OCI-LY3 (cell line): ENCODE measurements around the gene MAP1B.

Source experiments
- H2AFZ ChIP-seq: fragments of 200-600, 300-600 bp; shearing (Covaris generic); 2 replicates; pipeline ENCODE4 v1.6.0; 2014; ENCODE audit warnings: antibody characterized with exemption, low read depth, low read length
- H3K27ac ChIP-seq: fragments of 200-600, 300-600 bp; sonication (generic); 2 replicates; pipeline ENCODE4 v1.5.1; 2014; ENCODE audit warnings: mild to moderate bottlenecking, low read length, moderate library complexity, mixed read lengths
- H3K27me3 ChIP-seq: fragments of 200-600, 300-600 bp; sonication (generic); 2 replicates; pipeline ENCODE4 v1.6.1; 2014; ENCODE audit warnings: low read depth, low read length, mixed read lengths
- H3K36me3 ChIP-seq: fragments of 200-600, 300-600 bp; sonication (generic); replicated peaks from 2 replicates; pipeline ENCODE3; 2014; ENCODE audit warnings: low read depth, low read length, mixed read lengths
- H3K4me1 ChIP-seq: fragments of 300-600, 200-600 bp; sonication (generic); 2 replicates; pipeline ENCODE4 v1.6.1; 2014; ENCODE audit warnings: low read length, mixed read lengths
- H3K4me2 ChIP-seq: fragments of 200-600, 300-600 bp; sonication (generic); 2 replicates; pipeline ENCODE4 v1.6.1; 2014; ENCODE audit warnings: low read length, mixed read lengths
- H3K4me3 ChIP-seq: fragments of 300-600, 200-600 bp; sonication (generic); 2 replicates; pipeline ENCODE4 v1.5.1; 2014; ENCODE audit warnings: antibody characterized with exemption, mild to moderate bottlenecking, low read length, moderate library complexity
- H3K79me2 ChIP-seq: fragments of 300-600, 200-600 bp; shearing (Covaris generic); 2 replicates; pipeline ENCODE4 v1.6.1; 2014; ENCODE audit warnings: mild to moderate bottlenecking, low read length, mixed read lengths
- H3K9ac ChIP-seq: fragments of 300-600, 200-600 bp; shearing (Covaris generic); 2 replicates; pipeline ENCODE4 v1.6.0; 2014; ENCODE audit warnings: mild to moderate bottlenecking, low read length, moderate library complexity
- H3K9me3 ChIP-seq: fragments of 200-600, 300-600 bp; shearing (Covaris generic); 2 replicates; pipeline ENCODE4 v1.6.1; 2014; ENCODE audit warnings: low read length, mixed read lengths; ENCODE audit not compliant: insufficient read depth
- H4K20me1 ChIP-seq: fragments of 200-600, 300-600 bp; sonication (generic); 2 replicates; pipeline ENCODE4 v1.6.1; 2016; ENCODE audit warnings: low read length, mixed read lengths; ENCODE audit not compliant: insufficient read depth
- CTCF ChIP-seq: fragments of 200-600, 300-600 bp; sonication (generic); IDR thresholded peaks from 2 replicates; pipeline ENCODE4 v1.5.1; 2014; ENCODE audit warnings: antibody characterized with exemption, low read length, low read depth
- EZH2phosphoT487 ChIP-seq: fragments of 200-600 bp; shearing (Covaris generic); IDR thresholded peaks from 2 replicates; pipeline ENCODE4 v1.6.1; 2018; ENCODE audit warnings: antibody characterized with exemption, mixed run types, low read depth

MAP1B gene

DNA sequence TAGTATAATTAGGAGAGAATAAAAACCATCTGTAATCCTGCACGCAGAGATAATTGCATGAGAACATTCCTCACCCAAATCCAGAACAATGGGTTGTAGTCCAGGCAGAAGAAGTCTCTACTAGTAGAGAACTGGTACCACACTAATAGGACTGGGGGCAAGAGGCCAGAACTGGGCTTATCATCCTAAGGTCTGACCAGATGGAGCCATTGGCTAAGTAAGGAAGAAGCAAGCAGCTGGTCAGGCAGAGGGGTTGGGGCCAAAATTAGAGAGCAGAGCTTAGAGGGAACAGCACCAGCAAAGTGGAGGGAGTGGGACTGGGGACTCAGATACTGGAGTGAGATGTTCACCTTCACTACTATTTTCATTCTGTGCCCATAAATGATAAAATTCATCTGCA is 35.4 kb upstream of the MAP1B start:
- no peak overlapping the region for H3K4me2 ChIP-seq
- no peaks in the 10 kb centered on the region for H3K27me3 ChIP-seq
- H3K9ac ChIP-seq = no peak overlapping the region
- H3K4me1 ChIP-seq = no peaks in the 10 kb centered on the region
- no peak overlapping the region for H3K4me3 ChIP-seq
- TF ChIP-seq EZH2phosphoT487 (no peak), CTCF (no peak)
- H3K36me3 ChIP-seq = no peaks in the 10 kb centered on the region
- H4K20me1 ChIP-seq = no peaks in the 10 kb centered on the region
- no peaks in the 10 kb centered on the region for H3K9me3 ChIP-seq
- no peak overlapping the region for H2AFZ ChIP-seq
- H3K79me2 ChIP-seq = no peaks in the 10 kb centered on the region
- H3K27ac ChIP-seq = no peak overlapping the region

GRCh38 chr5:72074251-72074650 is 33.0 kb upstream of the MAP1B start:
- Histone ChIP-seq H3K27ac (no peak overlapping the region), H3K79me2 (no peaks in the 10 kb centered on the region), H3K9me3 (no peaks in the 10 kb centered on the region), H3K4me3 (no peak overlapping the region), H3K9ac (no peak overlapping the region), H2AFZ (no peak overlapping the region), H3K4me2 (no peak overlapping the region), H3K36me3 (no peaks in the 10 kb centered on the region), H4K20me1 (no peaks in the 10 kb centered on the region), H3K27me3 (no peaks in the 10 kb centered on the region), H3K4me1 (no peaks in the 10 kb centered on the region)
- TF ChIP-seq EZH2phosphoT487 (no peak), CTCF (no peak)

DNA sequence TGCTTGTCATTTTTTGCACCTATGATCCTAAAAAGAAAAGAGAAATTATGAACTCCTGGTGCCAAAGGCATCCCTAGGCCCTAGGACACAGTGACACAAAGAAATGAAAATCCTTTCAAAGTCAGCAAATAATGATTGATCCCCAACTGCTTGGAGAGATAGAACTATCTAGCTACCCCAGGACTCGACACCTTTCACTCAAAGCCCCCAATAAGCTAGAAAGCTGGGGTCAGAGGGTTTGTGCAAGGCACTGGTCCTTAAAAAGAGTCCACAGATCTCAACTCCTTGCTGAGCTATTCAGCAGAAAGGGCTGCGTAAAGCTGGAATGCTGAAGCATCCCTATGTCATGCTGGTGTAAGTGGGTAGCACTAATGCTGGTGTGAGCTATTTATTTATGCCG is 31.8 kb upstream of the MAP1B start:
- TF ChIP-seq EZH2phosphoT487 = no peak
- TF ChIP-seq CTCF = no peak
- no peak overlapping the region for H2AFZ ChIP-seq
- no peak overlapping the region for H3K4me3 ChIP-seq
- H3K27ac ChIP-seq = no peak overlapping the region
- H3K9me3 ChIP-seq = no peaks in the 10 kb centered on the region
- no peaks in the 10 kb centered on the region for H3K27me3 ChIP-seq
- no peaks in the 10 kb centered on the region for H4K20me1 ChIP-seq
- no peak overlapping the region for H3K9ac ChIP-seq
- no peaks in the 10 kb centered on the region for H3K36me3 ChIP-seq
- no peaks in the 10 kb centered on the region for H3K79me2 ChIP-seq
- no peak overlapping the region for H3K4me2 ChIP-seq
- H3K4me1 ChIP-seq = no peaks in the 10 kb centered on the region

DNA sequence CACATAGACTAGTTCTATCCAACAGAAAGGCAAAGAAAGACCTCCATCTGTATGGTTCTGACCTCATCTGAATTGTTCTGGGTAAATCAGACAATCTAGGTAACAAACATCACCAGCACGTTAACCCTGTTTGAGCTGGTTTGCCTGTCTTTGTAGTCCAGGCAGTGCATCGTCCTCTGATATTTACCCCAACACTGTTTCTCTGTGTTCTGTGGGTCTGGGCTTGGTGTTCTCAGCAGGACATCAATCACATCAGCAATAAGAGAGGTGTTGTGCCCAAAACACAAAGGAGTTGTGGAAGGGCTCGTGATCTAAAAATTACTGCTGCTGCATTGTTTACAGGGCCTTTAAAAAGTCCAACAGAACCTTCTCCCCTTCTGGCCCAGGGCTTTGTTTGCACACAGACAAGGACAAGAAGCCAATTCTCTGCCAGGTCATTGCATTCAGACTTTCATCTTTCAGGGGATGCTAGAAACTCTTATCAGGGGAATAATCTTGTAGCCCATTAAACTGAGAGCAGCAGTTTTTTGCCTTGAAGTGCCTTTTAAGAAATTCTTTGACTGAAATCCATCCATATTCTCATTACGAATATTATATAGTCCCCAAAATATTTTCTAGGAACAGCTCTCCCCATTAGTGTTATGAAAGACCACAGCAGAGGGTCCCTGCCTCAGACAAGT is 30.5 kb upstream of the MAP1B start:
- Histone ChIP-seq H3K79me2 (no peaks in the 10 kb centered on the region), H4K20me1 (no peaks in the 10 kb centered on the region), H3K9me3 (no peaks in the 10 kb centered on the region), H3K4me3 (no peak overlapping the region), H3K4me1 (no peaks in the 10 kb centered on the region), H2AFZ (no peak overlapping the region), H3K27me3 (no peaks in the 10 kb centered on the region), H3K9ac (no peak overlapping the region), H3K4me2 (no peak overlapping the region), H3K27ac (no peak overlapping the region), H3K36me3 (no peaks in the 10 kb centered on the region)
- TF ChIP-seq CTCF (no peak), EZH2phosphoT487 (no peak)
